CD14-positive monocyte (primary cell): ENCODE results near the gene SLC4A5. TPM values are rescaled to one million over a fixed set of nuclear protein-coding genes. Genes with fewer than 3 reads are reported as not detected.

Experiments used
- DNase-seq, 3 donors: peaks; one replicate each; pipeline ENCODE4 v3.0.0-alpha.2; 2011 to 2022
- H2AFZ ChIP-seq: 2 replicates; pipeline ENCODE4 v1.6.0; 2012; ENCODE audit warnings: mild to moderate bottlenecking, low read depth, low read length, inconsistent platforms; ENCODE audit not compliant: insufficient read depth, poor library complexity, severe bottlenecking
- H3K27ac ChIP-seq, 2 donors: 1 replicate in 1 of 2; 2 replicates in 1 of 2; pipeline ENCODE4 v1.5.1; 2012 to 2013; ENCODE audit warnings: low read length in 2 of 2, control low read depth in 1 of 2, inconsistent platforms in 1 of 2, low read depth in 1 of 2, mild to moderate bottlenecking in 1 of 2
- H3K27me3 ChIP-seq, 2 donors: one replicate each; pipeline versions ENCODE4 v1.6.0 to v1.6.1; 2011 to 2013; ENCODE audit warnings: low read length in 2 of 2; ENCODE audit not compliant: control insufficient read depth in 2 of 2, insufficient read depth in 2 of 2
- H3K36me3 ChIP-seq, 2 donors: replicated peaks in 1 of 2; 1 replicate in 1 of 2; 2 replicates in 1 of 2; pipeline versions ENCODE4 v1.5.1 to v1.6.1; 2012 to 2013; ENCODE audit warnings: low read length in 2 of 2, control low read depth in 1 of 2, inconsistent platforms in 1 of 2, mild to moderate bottlenecking in 1 of 2; ENCODE audit not compliant: insufficient read depth in 2 of 2, control insufficient read depth in 1 of 2
- H3K4me1 ChIP-seq, 2 donors: 1 replicate in 1 of 2; 2 replicates in 1 of 2; pipeline versions ENCODE4 v1.5.1 to v1.6.1; 2012 to 2013; ENCODE audit warnings: low read length in 2 of 2, control low read depth in 1 of 2, inconsistent platforms in 1 of 2, mild to moderate bottlenecking in 1 of 2, moderate library complexity in 1 of 2; ENCODE audit not compliant: insufficient read depth in 2 of 2, control insufficient read depth in 1 of 2
- H3K4me2 ChIP-seq: replicated peaks from 2 replicates; pipeline ENCODE3; 2012; ENCODE audit warnings: low read length, moderate library complexity, mild to moderate bottlenecking; ENCODE audit not compliant: poor library complexity, severe bottlenecking; ENCODE audit errors: extremely low read depth
- H3K4me3 ChIP-seq, 3 experiments: fragments of 200-600 bp in 1 of 3; sonication (generic) in 1 of 3; replicated peaks in 1 of 3; 1 replicate in 2 of 3; 2 replicates in 1 of 3; pipeline ENCODE4 v1.5.1; 2011 to 2013; ENCODE audit warnings: low read length in 3 of 3, mild to moderate bottlenecking in 3 of 3, control low read depth in 2 of 3, low read depth in 2 of 3, inconsistent platforms in 1 of 3, moderate library complexity in 1 of 3
- H3K79me2 ChIP-seq: 2 replicates; pipeline ENCODE4 v1.6.0; 2012; ENCODE audit warnings: mild to moderate bottlenecking, control low read depth, inconsistent platforms, low read length, moderate library complexity; ENCODE audit not compliant: insufficient read depth
- H3K9ac ChIP-seq: 2 replicates; pipeline ENCODE4 v1.6.0; 2017; ENCODE audit warnings: low read length, mild to moderate bottlenecking; ENCODE audit not compliant: insufficient read depth, poor library complexity, severe bottlenecking
- H3K9me3 ChIP-seq, 2 donors: replicated peaks in 1 of 2; 1 replicate in 1 of 2; 2 replicates in 1 of 2; pipeline versions ENCODE4 v1.5.1 to v1.6.1; 2012 to 2013; ENCODE audit warnings: low read length in 2 of 2, control low read depth in 1 of 2; ENCODE audit not compliant: control insufficient read depth in 1 of 2, insufficient read depth in 1 of 2
- H4K20me1 ChIP-seq: 2 replicates; pipeline ENCODE4 v1.6.0; 2012; ENCODE audit warnings: mild to moderate bottlenecking, low read length, control low read depth, moderate library complexity; ENCODE audit not compliant: insufficient read depth
- H3K27ac Mint-ChIP-seq, 7 donors: one replicate each; pipeline ENCODE4 v1.8.0; 2020; ENCODE audit warnings: mild to moderate bottlenecking in 7 of 7, mixed read lengths in 7 of 7, moderate library complexity in 6 of 7, inconsistent platforms in 2 of 7
- H3K27me3 Mint-ChIP-seq, 3 donors: one replicate each; pipeline ENCODE4 v1.8.0; 2021 to 2022; ENCODE audit warnings: low read depth in 3 of 3, mild to moderate bottlenecking in 3 of 3, mixed read lengths in 3 of 3, moderate library complexity in 3 of 3, inconsistent platforms in 1 of 3
- H3K36me3 Mint-ChIP-seq, 2 donors: one replicate each; pipeline ENCODE4 v1.8.0; 2020; ENCODE audit warnings: mixed read lengths in 2 of 2, inconsistent platforms in 1 of 2, mild to moderate bottlenecking in 1 of 2
- H3K4me1 Mint-ChIP-seq: one replicate; pipeline ENCODE4 v1.8.0; 2020; ENCODE audit warnings: mild to moderate bottlenecking, mixed read lengths
- H3K4me3 Mint-ChIP-seq, 2 donors: one replicate each; pipeline ENCODE4 v1.8.0; 2020; ENCODE audit warnings: mild to moderate bottlenecking in 2 of 2, mixed read lengths in 2 of 2, moderate library complexity in 1 of 2
- H3K9me3 Mint-ChIP-seq, 7 donors: one replicate each; pipeline ENCODE4 v1.8.0; 2020 to 2022; ENCODE audit warnings: mixed read lengths in 7 of 7, mild to moderate bottlenecking in 6 of 7, moderate library complexity in 6 of 7, inconsistent platforms in 2 of 7
- WGBS: methylation state at CpG from one replicate; pipeline ENCODE4 v1.1.5; 2013; ENCODE audit warnings: missing lambda C conversion rate; ENCODE audit not compliant: insufficient coverage; 5-methylcytosine and 5-hydroxymethylcytosine counted together
- intact Hi-C, 2 donors: fragments of 100-400 bp; cut with micrococcal nuclease; formaldehyde crosslinking; loops; one replicate each; pipeline versions ENCODE4 v1.15.0 to v1.15.1; 2023
- polyA plus RNA-seq, 3 donors: library from polyadenylated mRNA; depleted of rRNA in 1 of 3; unstranded in 2 of 3; stranded (reverse) in 1 of 3; fragments of 300-500 nt in 2 of 3; fragments of >200 nt in 1 of 3; fragmentation: Illumina TruSeq in 2 of 3; gene quantifications; 1 replicate in 2 of 3; 2 replicates in 1 of 3; pipeline ENCODE4 v1.2.3, GENCODE V29; 2012 to 2021
- TF ChIP-seq, protein P1 (sequence below): fragments of 200-600 bp; IDR thresholded peaks from one replicate; pipeline ENCODE4 v1.8.0; 2022; ENCODE audit warnings: antibody characterized with exemption, mild to moderate bottlenecking

The SLC4A5 gene
- polyA plus RNA-seq, 3 donors = 0.10 to 1.1 TPM; not detected in 1

DNA sequence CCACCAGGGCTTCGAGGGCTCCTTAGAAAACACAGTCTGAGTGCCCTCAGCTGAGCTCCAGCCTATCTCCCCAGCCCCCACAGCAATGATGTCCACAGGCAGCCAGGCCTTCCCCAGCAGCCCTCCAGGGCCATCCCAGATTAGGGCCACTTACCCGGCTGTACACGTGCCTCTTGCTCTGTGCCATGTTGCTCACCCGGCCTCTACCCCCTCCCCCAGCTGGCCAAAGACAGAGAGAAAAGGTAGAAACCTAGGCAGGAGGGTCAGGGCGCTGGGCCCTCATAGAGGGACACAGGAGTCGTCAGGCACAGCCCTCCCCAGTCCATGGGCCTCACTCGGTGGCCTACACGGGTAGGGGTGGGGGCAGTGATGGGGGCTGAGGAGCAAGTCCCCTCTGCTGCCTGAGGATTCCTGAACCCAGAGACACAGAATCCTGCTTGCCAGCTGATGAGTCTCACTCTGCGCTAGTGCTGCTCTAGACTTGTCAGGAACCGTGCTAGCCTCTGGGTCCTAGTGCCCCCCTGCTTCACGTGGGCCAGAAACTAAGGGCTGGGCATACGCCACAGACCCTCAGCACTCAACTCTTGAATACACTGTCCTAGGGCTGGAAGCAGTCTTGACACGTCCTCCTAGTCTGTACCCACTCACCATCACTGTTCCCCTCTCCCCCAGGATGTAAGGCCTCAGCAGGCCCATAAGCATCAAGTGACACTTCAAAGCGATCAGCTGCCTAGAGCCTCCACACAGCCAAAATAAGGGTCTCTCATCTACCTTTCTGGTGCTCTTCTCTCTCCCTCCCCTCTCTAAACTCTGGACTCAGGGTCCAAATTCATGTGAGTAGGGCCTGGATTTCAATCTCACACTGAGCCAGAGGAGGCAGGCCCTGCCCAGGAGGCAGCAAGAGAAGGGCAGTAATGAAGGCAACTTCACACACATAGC is 36.9 kb upstream of the SLC4A5 start, which contains the start of gene DCTN1:
Gene DCTN1, minus strand, starts transcription at position 461 of the 939 bp plus-strand sequence. Its CDS starts 274 bp downstream, at position 187.
- no peaks in the 10 kb centered on the region for H3K27me3 Mint-ChIP-seq
- no peak within 1 kb of the TSS for H3K4me3 ChIP-seq
- H3K4me2 ChIP-seq = peak within 1 kb of the TSS; percentile 14
- peak within 1 kb of the TSS in 5 of 7 donors; percentile 10 to 61 (median 53) for H3K27ac Mint-ChIP-seq
- DNase-seq = no peak
- peaks cover 38 to 57% of the 10 kb centered on the region in 2 donors for H3K36me3 Mint-ChIP-seq
- peaks cover 62% of the 10 kb centered on the region for H4K20me1 ChIP-seq
- no peaks in the 10 kb centered on the region for H3K9me3 Mint-ChIP-seq
- peaks cover 16% of the 10 kb centered on the region for H3K4me1 Mint-ChIP-seq
- H3K4me1 ChIP-seq = peaks cover 0 to 3% of the 10 kb centered on the region in 2 donors
- H3K36me3 ChIP-seq = peaks cover 29 to 56% of the 10 kb centered on the region in 2 donors
- H3K27me3 ChIP-seq = no peaks in the 10 kb centered on the region
- no peak within 1 kb of the TSS for H2AFZ ChIP-seq
- H3K4me3 Mint-ChIP-seq = no peak within 1 kb of the TSS
- intact Hi-C loops = no loop called here
- H3K9me3 ChIP-seq = no peaks in the 10 kb centered on the region
- WGBS = 55% methylated on average over 11 of the region's 14 CpGs
- H3K79me2 ChIP-seq = peaks cover 41% of the 10 kb centered on the region
- H3K27ac ChIP-seq = no peak within 1 kb of the TSS
- H3K9ac ChIP-seq = peak within 1 kb of the TSS; percentile 27
- TF ChIP-seq, protein P1, sequence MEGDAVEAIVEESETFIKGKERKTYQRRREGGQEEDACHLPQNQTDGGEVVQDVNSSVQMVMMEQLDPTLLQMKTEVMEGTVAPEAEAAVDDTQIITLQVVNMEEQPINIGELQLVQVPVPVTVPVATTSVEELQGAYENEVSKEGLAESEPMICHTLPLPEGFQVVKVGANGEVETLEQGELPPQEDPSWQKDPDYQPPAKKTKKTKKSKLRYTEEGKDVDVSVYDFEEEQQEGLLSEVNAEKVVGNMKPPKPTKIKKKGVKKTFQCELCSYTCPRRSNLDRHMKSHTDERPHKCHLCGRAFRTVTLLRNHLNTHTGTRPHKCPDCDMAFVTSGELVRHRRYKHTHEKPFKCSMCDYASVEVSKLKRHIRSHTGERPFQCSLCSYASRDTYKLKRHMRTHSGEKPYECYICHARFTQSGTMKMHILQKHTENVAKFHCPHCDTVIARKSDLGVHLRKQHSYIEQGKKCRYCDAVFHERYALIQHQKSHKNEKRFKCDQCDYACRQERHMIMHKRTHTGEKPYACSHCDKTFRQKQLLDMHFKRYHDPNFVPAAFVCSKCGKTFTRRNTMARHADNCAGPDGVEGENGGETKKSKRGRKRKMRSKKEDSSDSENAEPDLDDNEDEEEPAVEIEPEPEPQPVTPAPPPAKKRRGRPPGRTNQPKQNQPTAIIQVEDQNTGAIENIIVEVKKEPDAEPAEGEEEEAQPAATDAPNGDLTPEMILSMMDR = no peak

DNA sequence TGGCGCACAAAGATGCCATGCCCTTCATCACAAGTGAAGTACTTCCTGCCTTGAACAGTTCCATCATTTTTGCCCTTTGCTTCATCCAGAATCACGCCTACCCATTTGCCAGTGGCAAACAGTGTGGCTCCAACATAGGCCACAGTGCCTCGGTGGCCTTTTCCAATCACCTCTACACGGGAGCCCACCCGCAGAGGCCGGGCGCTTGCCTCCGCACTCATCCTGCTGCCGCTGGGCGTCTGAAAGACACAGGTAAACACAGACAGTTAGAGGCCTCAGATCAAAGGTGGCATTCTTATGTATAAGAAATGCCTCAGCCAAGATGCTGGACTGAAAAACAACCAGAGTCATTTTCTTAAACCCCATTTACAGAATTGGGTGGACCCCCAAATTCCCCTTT is 34.8 kb upstream of the SLC4A5 start:
- Histone ChIP-seq H2AFZ (no peak overlapping the region), H3K27ac (no peak overlapping the region), H3K36me3 (peaks cover 26 to 51% of the 10 kb centered on the region in 2 donors), H3K4me2 (no peak overlapping the region), H3K79me2 (peaks cover 25% of the 10 kb centered on the region), H3K9ac (no peak overlapping the region), H3K4me1 (peaks cover 0 to 3% of the 10 kb centered on the region in 2 donors), H3K4me3 (no peak overlapping the region), H4K20me1 (peaks cover 50% of the 10 kb centered on the region), H3K9me3 (no peaks in the 10 kb centered on the region), H3K27me3 (no peaks in the 10 kb centered on the region)
- no peak for DNase-seq
- Mint-ChIP-seq H3K9me3 (no peaks in the 10 kb centered on the region), H3K27me3 (no peaks in the 10 kb centered on the region), H3K4me3 (no peak overlapping the region), H3K27ac (peak overlapping the region in 1 of 7 donors; percentile 62), H3K36me3 (peaks cover 38 to 57% of the 10 kb centered on the region in 2 donors), H3K4me1 (peaks cover 14% of the 10 kb centered on the region)
- intact Hi-C loops = no loop called here
- TF ChIP-seq, protein P1 = no peak
- 99% methylated on average over 8 of the region's 10 CpGs for WGBS
